CD4-positive, alpha-beta T cell treated with Interleukin-17A for 4 hours (primary cell): ENCODE results near the gene COX8C.

Source experiments
- DNase-seq: peaks from one replicate; pipeline ENCODE4 v3.0.0-alpha.2; 2020; ENCODE audit warnings: mixed read lengths

Gene COX8C

GRCh38 chr14:93346926-93347721, at the start of gene COX8C:
TSS of gene COX8C (plus strand) at chr14:93347182. CDS start at chr14:93347269, 87 bp downstream.
- no peak for DNase-seq

- DNase-seq: no peak
These were observed 47.6 kb upstream of the COX8C start for GRCh38 chr14:93299416-93299815.

- DNase-seq: no peak
These were observed 47.1 kb upstream of the COX8C start for GRCh38 chr14:93299866-93300265.

GRCh38 chr14:93301821-93302447, 45.0 kb upstream of the COX8C start:
- no peak for DNase-seq

- DNase-seq: no peak
These were observed 44.0 kb upstream of the COX8C start for GRCh38 chr14:93302688-93303581.

- DNase-seq: no peak
These were observed 43.3 kb upstream of the COX8C start for GRCh38 chr14:93303659-93304058.

- DNase-seq: no peak
These were observed 42.2 kb upstream of the COX8C start for GRCh38 chr14:93304771-93305170.

- DNase-seq: no peak
These were observed 41.1 kb upstream of the COX8C start for GRCh38 chr14:93305725-93306418.

GRCh38 chr14:93306812-93307211, 40.2 kb upstream of the COX8C start:
- DNase-seq: no peak

GRCh38 chr14:93308686-93309345, 38.2 kb upstream of the COX8C start:
- no peak for DNase-seq

GRCh38 chr14:93309427-93309966, 37.5 kb upstream of the COX8C start:
- no peak for DNase-seq

- DNase-seq: no peak
These were observed 35.9 kb upstream of the COX8C start for GRCh38 chr14:93311082-93311481.

GRCh38 chr14:93315575-93315974, 31.4 kb upstream of the COX8C start:
- DNase-seq: no peak

- DNase-seq: no peak
These were observed 30.3 kb upstream of the COX8C start for GRCh38 chr14:93316716-93317115.

GRCh38 chr14:93317210-93317874, 29.6 kb upstream of the COX8C start:
- no peak for DNase-seq

GRCh38 chr14:93317875-93318807, 28.8 kb upstream of the COX8C start:
- no peak for DNase-seq

GRCh38 chr14:93318927-93319326, 28.1 kb upstream of the COX8C start:
- DNase-seq: no peak

GRCh38 chr14:93319494-93319893, 27.5 kb upstream of the COX8C start:
- no peak for DNase-seq

GRCh38 chr14:93319958-93320357, 27.0 kb upstream of the COX8C start:
- no peak for DNase-seq

- DNase-seq: no peak
These were observed 26.5 kb upstream of the COX8C start for GRCh38 chr14:93320489-93320888.
